HG03378 (cell line): ENCODE measurements around the gene MRFAP1.

Experiments used
- ATAC-seq: cut with Tn5 transposase; IDR thresholded peaks from one replicate; pipeline ENCODE4 v1.9.1; 2021; ENCODE audit warnings: mild to moderate bottlenecking, moderate library complexity; ENCODE audit not compliant: unreplicated experiment

MRFAP1 gene

DNA sequence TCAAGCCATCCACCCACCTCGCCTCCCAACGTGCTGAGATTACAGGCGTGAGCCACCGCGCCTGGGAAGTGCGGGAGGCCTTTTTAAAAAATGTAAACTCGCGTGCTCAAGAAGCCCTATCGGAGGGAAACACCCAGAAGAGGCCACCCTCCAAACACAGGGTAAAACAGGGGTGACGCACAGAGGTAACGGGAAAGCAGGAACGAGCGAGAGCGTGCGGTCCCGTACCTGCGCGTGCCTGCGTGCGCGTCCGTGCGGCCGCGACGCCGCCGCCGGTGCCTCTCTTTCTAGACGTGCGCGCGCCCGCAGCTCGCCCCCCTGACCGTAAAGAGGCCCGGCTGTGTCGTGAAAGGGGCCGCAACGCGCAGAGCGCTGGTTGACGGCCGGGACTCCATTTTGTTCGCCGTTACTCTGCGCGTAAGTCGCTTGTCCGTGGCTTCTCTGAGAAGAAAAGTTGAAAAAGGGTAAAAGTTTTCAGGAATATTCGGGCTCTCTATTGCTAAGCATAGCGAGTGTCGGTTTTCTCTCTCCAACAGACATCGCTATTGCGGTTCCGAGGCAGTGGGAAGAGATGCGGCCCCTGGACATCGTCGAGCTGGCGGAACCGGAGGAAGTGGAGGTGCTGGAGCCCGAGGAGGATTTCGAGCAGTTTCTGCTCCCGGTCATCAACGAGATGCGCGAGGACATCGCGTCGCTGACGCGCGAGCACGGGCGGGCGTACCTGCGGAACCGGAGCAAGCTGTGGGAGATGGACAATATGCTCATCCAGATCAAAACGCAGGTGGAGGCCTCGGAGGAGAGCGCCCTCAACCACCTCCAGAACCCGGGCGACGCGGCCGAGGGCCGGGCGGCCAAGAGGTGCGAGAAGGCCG is at the start of gene MRFAP1:
Gene MRFAP1 (plus strand): TSS at position 394 of the 872 bp plus-strand sequence. CDS start 178 bp downstream, at position 572.
- ATAC-seq: peak; percentile 78

DNA sequence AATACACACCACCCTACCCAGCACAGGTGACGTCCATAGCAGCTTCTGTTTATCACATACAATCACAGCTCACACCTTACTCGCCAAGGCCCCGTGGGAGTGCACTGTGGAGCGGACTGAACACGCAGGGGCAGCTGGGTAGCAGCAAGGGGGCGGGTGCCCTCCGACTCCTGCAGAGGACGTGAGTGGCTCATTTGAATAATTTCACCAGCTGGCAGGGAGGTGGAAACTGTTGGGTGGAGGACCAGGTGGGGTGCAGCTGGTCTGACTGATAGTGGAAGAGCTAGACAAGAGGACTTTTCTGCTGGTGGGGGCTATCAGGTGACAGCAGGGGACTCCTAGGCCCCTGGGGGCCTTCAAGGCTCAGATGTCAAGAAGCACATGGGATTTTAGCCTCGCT is 49.2 kb upstream of the MRFAP1 start:
- ATAC-seq: no peak

DNA sequence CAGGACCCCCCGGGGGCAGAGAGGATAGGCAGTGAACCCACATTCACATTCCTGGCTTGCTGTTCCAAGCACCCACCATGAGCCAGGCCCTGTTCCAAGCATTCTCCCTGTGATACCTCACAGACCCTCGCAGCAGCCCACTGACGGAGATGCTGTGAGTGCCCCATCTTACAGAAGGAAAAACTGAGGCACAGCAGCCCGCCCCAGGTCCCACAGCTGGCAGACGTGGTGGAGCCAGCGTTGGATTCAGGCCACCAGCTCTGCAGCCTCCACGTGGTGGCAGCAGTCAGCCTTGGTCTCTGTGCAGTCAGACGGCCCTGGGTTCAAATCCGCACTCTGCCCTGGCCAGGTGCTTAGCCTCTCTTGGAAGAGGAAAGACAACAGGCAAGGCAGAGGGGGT is 48.7 kb upstream of the MRFAP1 start:
- no peak for ATAC-seq

DNA sequence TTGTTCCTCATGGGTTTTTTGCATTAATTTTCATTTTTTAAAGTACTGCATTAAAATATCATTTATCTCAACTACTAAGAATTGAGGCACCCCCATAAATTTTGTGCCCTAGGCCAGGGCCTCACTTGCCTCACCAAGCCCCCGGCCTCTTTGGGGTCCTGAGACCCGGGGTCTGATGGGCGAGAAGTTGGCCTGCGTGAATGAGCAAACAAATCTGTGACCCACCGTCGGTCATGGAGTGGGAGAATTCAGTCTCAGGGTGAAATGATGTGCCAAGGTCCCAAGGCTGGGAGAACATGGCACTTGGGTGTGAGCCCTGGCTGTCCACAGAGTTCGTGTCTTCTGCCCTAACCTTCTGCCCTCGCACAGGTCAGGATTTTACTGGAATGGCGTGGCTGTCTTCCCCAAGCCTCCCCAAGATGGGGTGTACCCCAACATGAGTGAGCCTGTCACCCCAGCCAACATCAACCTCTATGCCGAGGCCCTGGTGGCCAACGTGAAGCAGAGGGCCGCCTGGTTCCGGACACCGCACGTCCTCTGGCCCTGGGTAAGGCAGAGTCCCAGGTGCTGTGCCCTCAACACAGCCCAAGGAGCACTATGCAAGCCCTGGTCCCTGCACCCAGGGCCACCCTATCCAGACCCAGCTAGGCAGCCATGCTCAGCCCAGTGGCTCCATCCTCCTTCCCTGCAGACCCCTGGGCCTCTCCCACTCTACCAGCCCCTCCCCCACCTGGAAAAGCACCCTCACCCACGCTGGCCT is 47.5 kb upstream of the MRFAP1 start:
- no peak for ATAC-seq

DNA sequence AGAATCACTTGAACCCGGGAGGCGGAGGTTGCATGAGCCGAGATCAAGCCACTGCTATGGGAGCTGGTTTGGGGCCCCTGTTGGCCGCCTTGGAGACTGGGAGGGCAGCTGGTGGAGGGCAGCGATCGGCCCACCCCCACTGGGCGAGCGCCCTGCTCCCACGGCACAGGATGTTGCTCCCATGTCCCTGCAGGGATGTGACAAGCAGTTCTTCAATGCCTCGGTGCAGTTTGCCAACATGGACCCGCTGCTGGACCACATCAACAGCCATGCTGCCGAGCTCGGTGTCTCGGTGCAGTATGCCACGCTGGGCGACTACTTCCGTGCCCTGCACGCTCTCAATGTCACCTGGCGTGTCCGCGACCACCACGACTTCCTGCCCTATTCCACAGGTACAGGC is 46.1 kb upstream of the MRFAP1 start:
- no peak for ATAC-seq

DNA sequence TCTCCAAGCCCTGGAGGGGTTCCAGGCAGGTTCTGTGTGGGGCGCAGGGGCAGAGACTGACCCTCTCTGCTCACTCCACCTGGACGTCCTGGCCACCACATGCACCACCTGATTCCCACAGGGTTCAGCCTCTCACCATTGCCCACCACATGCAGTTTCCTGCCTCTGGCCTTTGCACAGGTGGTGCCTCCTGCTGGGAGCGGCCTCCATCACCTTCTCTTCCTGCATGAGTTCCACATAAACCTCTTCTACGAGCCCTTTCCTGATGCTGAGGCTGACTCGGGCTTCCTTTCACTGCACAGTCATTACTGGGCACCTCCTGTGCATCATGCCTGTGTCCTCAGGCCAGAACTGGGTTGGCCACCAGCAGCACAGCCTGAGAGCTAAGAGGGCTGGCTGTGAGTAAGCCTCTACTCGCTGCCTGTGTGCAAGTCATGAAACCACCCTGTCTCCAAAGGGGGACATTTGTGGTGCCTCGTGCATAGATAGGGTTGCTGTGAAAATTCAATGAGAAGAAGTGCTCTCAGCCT is 45.6 kb upstream of the MRFAP1 start:
- no peak for ATAC-seq

DNA sequence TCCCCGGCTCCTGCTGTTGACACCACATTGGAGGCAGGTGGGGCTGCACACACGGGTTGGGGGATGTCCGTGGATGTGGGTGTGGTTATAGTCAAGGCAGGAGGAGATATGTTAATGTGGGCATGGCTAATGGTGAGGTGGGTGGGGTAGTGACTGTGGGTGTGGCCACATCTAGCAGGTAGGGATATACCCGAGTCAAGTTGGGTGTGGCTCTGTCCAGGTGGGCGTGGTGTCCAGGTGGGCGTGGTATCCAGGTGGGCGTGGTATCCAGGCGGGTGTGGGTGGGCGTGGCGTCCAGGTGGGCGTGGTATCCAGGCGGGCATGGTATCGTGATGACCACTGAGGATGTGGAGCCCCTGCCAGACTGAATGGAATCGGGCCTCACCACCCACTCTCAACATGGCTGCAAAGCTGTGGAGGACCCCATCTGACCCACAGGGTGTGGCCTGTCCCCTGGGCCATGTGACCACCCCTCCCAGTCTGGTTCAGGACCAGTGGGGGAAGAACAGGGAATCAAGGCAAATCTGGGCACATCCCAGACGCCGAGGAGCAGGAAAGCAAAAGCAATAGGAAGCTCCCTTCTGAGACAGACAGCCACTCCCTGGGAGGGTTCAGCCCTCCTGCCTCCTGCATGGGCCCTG is 44.5 kb upstream of the MRFAP1 start:
- ATAC-seq: no peak

DNA sequence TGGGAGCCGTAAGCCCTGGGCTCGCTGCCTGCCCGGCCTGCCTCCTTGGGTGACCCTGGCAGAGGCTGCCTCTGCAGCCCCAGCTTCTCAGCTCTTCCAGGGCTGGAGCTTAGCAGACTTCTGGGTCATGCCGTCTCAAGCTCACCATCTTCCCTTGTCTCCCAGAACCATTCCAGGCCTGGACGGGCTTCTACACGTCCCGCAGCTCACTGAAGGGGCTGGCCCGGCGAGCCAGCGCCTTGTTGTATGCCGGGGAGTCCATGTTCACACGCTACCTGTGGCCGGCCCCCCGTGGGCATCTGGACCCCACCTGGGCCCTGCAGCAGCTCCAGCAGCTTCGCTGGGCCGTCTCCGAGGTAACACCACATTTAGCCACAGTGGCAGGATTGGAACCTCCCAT is 43.5 kb upstream of the MRFAP1 start:
- ATAC-seq: no peak

DNA sequence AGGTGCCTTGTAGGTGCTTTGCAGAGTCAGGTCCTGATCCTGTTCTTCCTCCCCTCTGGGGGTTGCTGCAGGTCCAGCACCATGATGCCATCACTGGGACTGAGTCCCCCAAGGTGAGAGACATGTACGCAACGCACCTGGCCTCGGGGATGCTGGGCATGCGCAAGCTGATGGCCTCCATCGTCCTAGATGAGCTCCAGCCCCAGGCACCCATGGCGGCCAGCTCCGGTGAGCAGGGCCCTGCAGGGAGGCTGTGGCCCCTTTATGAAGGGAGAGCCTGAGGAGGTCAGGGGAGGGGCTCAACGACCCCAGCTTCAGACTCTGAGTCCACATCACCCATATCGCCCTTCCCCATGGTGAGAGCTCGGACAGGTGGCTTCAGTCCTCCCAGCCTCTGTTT is 42.4 kb upstream of the MRFAP1 start:
- no peak for ATAC-seq

DNA sequence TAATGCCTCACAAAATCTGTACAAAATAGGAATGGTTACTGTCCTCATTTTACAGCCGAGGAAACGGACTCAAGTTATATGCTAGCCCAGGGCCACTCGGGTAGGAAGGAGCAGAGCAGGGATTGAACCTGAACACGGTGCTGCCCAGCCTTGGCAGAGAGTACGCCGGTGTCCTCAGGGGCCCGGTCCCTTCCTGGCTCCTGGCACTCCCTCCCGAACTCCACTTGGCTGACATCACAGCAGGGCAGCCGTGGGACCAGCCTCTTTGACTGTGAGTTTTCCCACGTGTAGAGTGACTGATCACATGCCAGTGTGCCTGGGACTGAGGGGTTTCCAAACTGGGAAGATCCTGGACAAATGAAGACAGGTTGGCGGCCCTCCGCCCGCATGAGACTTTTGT is 41.8 kb upstream of the MRFAP1 start:
- no peak for ATAC-seq

DNA sequence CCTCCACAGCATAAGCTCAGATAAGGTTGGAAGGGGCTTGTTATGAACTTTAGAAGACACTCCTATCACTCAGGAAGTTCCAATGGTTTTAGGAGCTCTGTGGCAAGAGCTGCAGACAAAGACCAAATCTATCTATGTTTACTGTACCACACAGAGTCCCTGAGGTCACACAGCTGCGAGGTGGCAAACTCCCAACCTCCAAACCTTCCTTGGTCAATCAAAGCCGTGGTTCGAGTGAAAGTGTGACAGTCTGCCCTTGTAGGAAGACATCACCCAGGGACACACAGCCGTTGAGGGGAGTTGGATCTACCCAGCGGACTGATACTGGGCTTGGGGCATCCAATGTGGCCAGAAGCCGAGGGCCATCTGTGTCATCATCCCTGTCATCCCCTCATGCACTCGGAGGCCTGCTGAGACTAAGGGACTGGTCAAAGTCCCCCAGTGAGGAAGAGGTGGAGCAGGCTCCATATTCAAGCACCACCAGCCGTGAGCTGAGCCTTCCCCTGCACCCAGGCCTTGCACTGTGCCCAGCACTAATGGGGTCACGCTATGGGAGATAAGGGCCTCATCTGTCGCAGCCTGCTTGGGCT is 38.7 kb upstream of the MRFAP1 start:
- no peak for ATAC-seq

DNA sequence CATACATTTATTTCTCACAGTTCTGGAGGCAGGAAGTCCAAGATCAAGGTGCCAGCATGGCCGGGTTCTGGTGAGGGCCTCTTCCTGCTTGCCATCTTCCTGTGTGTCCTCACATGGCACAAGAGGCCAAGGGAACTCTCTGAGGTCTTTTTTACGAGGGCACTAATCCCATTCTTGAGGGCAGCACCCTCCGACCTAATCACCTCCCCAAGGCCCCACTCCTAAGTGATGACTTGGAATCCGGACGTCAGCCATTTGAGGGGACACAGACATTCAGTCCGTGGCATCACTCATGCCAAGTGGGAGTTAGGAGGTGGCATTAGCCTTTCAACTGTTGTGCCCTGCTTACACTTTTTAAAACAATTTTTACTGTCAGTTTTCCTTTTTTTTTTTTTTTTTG is 38.2 kb upstream of the MRFAP1 start:
- ATAC-seq: no peak

DNA sequence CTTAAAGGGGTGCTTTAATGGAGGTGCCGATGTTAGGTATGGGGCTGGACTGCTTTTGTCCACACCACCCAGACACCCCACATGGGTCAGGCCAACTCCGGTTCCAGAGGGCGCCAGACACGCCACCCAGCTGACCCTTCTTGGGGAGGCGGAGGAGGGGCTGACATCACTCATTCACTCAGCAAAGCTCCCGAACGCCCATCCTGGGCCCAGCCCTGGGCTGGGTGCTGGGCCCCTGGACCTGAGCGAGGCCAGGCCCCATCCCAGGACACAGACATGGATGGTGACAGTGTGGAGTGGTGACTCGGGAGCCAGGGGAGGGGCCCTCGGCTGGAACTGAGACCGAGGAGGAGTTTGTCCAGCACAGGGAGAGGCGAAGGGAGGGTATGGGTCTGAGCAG is 37.4 kb upstream of the MRFAP1 start:
- ATAC-seq: no peak

DNA sequence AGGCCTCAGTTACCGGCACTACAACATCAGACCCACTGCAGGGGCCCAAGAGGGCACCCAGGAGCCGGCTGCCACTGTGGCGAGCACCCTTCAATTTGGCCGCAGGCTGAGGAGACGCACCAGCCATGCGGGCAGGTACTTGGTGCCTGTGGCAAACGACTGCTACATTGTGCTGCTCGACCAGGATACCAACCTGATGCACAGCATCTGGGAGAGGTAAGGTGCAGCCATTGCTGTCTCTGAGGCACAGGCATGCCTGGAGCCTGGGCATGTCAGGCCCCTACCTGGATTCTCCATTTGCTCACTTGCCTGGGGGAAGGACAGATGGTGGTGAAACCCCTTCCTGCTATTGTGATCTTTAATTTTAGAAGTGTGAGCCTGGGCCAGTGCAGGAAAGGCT is 35.4 kb upstream of the MRFAP1 start:
- no peak for ATAC-seq

DNA sequence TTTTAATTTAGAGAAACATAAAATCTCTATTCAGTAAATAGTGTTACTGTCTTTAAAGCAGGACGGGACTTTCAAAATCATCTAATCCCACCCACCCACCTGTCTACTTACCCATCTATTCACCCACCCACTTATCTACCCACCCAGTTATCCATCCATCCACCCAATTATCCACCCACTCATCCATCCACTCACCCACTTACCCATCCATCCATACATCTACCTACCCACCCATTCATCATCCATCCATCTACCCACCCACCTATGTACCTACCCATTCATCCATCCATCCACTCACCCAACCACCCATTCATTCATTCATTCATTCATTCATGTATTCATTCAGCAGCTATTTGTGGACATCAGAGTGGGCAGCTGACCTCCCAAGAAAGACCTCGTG is 34.9 kb upstream of the MRFAP1 start:
- ATAC-seq: no peak

DNA sequence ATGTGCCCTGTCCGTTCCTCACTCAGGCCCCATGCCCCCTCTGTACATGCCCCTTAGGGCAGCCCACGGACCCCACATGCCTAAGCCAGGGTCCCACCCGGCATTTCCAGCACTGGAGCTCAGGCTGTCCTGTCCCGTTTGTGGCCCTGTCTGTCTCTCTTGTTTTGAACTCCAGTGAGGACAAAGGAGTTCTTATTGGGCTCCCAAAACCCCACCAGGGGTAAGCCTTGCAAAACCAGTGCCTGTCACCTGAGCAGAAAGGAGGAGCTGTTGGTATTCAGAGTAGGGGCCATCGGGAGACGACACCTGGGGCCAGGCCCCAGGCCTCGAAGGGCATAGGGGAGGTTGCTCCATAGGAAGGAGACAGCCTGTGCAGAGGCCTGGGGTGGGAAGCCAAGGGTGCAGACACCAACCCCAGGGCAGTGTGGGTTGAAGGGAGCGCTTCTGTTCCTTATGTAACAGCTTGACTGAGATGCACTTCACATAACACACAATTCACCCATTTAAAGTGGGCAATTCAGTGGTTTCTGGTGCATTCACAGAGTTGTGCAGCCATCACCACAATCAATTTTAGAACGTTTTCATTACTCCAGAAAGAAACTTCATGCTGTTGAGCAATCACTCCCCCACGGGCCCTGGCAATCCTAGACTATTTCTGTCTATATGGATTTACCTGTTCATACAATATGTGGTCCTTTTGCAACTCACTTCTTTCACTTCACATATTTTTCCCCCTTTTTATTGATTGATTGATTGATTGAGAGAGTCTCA is 33.8 kb upstream of the MRFAP1 start:
- ATAC-seq: no peak

DNA sequence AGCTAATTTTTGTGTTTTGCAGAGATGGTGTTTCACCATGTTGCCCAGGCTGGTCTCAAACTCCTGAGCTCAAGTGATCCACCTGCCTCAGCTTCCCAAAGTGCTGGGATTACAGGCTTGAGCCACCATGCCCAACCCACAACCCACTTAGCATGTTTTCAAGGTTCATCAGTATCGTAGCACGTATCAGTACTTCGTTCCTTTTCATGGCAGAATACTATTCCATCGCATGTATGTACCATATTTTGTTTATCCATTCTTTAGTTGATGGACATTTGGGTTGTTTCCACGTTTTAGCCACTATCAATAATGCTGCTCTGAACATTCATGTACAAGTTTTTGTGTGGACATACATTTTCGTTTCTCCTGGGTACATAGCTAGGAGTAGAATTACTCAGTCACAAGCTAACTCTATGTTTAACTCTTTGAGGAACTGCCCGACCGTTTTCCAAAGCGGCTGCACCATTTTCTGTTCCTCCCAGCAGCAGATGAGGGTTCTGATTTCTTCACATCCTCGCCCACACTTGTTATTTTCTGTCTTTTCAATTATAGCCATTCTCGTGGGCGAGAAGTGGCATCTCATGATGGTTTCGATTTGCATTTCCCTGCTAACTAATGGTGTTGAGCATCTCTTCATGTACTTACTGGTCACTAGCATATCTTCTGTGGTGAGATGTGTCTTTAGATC is 33.0 kb upstream of the MRFAP1 start:
- no peak for ATAC-seq

DNA sequence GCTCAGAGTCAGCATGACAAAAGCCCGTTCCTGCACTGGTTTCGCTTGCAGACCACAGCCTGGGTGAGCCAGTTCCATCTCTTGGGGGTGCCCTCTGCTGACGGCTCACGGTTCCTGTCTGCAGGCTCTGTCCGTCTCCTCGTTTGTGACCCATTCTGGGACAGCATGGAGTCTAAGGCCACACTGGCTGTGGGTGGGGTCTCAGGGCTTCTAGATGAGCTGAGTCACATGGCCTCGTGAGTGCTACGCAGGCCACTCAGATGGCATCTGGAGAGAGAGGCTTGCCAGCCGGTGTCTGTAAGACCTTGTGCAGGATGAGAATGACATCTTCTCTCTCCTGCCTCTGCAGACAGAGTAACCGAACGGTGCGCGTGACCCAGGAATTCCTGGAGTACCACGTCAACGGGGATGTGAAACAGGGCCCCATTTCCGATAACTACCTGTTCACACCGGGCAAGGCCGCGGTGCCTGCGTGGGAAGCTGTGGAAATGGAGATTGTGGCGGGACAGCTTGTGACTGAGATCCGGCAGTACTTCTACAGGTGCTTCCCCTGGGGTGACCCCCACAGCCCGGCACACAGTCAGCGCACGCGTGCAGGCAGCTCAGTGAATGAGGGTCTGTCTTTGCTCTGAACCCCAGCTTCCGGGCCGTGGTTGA is 31.6 kb upstream of the MRFAP1 start:
- ATAC-seq: no peak

DNA sequence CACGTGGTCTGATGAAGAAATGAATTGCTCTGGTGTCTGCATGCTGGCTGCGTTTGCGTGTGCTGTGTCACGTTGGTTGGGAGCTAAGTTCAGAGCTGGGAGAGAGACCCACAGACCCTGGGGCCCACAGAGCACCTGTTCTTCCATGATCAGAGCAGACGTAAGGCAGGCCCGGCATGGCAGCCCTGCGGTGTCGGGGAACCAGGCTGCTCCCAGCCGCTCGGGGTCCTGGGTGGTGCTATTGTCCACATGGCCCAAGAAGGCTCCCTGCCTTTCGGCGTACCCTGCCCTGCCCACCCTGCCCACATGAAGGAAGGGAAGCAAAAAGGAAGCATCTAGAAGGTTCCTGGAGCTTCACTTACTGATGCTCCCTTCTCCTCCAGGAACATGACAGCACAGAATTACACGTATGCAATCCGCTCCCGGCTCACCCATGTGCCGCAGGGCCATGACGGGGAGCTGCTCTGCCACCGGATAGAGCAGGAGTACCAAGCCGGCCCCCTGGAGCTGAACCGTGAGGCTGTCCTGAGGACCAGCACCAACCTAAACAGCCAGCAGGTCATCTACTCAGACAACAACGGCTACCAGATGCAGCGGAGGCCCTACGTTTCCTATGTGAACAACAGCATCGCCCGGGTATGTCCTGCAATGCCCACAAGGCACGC is 30.9 kb upstream of the MRFAP1 start:
- ATAC-seq: no peak
